ENCODE results near the gene NR2C2.
A peak's percentile ranks its signal among the peaks of the same experiment; 100 is the strongest.

NR2C2 gene

DNA sequence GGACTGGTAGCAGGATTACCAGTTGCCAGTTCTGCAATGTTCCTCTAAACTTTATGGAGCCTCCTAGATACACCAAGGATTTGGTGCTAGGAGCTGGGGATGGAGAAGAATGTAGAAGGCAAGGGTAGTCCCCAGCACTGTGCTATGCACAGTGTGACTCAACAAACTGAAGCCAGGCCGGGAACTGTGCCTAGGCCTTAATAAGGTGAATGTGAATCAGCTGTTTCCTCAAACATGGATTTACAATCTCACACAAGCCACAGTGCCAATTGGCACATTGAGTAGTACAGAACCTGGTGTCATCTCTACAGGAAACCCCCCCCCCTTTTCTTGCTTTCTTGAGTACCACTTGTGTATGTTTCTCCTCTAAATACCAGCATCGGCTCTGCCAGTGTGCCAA lies 85.3 kb downstream of the NR2C2 start:
- no peak for DNase-seq

- DNase-seq: no peak
Observed at GRCh38 chr3:15033103-15033502, 85.7 kb downstream of the NR2C2 start.

- no peak for DNase-seq
Observed at GRCh38 chr3:15038306-15038705, 90.9 kb downstream of the NR2C2 start.

DNA sequence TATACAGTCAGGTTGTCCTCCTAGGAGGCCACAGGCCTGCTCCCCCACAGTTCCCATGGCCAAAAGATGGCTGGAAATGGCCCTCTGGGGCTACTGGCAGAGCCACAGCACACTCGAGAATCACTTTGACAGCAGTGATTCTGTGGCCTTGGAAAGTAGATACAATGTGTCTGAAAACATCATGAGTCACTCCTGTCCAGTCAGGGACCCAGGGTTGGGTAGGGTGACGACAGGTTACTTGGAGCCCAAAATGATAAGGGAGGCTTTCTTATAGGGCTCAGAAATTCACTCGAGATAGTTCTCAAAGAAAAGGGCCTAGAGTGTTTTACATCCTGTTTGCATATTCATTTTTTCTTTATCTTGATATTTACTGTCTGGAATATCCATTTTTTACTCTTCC lies 93.5 kb downstream of the NR2C2 start:
- DNase-seq: no peak

DNA sequence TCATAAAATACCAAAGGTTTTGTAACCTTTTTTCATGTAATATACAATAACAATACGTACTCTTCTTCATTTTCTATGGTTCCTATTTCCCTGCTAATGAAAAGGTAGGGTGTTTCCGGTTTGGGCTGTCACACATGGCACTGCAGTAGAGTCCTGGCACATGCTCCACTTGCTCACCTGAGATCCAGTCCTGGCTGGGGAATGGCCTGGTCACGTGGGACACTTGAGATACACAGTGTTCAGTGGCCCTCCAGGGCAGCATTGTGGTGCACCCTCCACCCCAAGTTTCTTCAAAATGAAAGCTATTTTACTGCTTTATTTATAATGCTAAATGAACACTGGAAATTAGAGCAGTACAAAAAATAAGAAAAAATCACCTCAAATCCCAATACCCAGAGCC lies 94.6 kb downstream of the NR2C2 start:
- DNase-seq: no peak

GRCh38 chr3:15042936-15043335 lies 95.6 kb downstream of the NR2C2 start:
- no peak for DNase-seq

GRCh38 chr3:15043408-15044171 lies 96.2 kb downstream of the NR2C2 start:
- DNase-seq: no peak

DNA sequence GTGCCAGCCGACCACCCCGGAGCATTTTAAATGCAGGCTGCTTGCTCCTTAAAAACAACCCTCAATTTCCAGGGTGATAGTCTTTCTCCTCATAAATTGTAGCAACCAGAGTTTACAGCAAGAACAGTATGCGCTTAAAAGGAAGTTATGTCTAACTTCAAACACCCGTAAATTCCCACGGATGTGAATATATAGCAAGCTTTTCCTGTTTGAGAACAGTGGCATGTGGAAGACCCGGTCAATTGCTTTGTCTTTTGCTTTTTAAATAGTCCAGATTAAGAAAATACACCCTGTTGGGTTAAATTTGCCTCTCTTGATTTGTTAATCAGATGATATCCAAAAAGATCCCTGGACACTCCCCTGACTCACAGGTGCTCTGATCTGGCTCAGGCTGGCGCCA lies 96.9 kb downstream of the NR2C2 start:
- DNase-seq: no peak

DNA sequence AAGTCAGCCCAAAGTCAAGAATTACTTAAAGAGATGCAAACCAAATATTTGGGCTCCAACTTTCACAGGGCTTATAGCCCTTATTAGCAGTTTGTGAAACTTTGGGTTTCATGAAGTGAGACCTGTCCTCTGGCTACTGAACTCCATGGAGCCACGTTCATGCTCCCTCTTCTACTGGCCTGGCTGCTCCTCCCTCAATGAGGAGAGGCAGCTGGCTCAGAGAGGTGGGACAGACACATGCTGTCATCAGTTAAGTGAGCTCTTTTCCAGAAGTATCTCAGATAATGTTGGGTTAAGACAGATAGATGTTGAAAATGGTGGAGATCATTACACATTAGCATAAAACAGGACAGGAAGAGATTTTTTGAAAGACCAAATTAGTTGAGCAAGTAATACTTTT lies 98.3 kb downstream of the NR2C2 start:
- DNase-seq: no peak

GRCh38 chr3:15049584-15049983 lies 102.2 kb downstream of the NR2C2 start:
- no peak for DNase-seq

GRCh38 chr3:15050405-15051092 lies 103.2 kb downstream of the NR2C2 start:
- no peak for DNase-seq

GRCh38 chr3:15051531-15051930 lies 104.1 kb downstream of the NR2C2 start:
- DNase-seq: peak in 1 of 2 experiments; percentile 7

DNA sequence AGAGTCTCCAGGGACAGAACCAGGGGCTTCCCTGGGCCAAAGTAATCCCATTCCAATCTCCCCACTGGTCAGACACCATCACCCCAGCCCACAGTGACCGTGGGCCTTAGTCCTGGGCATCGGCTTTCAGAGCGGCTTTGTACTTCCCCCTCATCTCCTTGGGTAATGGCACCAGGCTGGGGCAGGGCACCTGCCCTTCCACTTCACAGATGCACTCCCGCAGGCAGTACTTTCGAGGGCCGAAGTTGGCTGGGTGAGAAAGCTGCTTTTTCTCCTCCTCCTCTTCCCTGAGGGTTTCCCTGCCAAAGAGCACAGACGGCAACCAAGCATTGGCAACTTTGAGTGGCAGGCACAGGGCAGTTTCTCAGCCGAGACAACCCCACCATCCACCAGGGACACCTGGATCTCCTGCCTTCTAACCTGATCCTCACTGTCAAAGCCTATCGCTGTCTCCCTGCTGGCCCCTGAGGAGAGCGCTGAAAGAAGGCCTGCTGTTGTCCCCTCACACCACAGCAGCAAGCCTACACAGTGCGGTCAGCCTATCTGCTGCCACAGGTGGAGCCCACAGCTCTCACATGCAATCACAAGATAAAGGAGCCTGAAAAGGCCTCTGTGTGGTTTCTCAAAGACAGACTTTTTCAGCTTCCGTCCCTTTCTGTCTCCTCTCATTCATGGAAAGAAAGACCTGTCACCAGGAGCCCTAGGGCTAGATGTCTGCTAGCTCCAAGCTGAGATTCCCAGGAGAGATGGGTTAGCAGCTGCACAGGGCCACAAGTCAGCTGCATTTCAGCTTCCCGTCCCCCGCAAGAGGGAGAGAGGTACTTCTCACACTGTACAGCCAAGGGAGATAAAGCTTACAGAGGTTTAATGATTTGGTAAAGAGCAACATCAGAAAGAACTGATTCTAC lies 105.2 kb downstream of the NR2C2 start:
- DNase-seq: no peak

DNA sequence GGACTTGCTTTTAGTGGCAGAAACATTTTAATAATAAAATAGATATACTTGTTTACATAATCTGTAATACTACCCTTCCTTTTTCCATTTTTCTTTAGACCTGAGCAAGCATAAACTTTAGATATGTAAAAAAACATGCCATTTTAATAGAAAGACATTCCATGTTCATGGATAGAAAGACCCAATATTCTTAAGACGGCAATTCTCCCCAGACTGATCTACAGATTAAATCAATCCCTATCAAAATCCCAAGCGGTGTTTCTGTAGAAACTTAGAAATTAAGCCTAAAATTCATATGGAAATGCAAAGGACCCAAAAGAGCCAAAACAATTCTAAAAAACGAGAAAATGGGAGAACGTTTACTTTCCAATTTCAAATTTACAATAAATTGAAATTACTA lies 106.2 kb downstream of the NR2C2 start:
- no peak for DNase-seq

DNA sequence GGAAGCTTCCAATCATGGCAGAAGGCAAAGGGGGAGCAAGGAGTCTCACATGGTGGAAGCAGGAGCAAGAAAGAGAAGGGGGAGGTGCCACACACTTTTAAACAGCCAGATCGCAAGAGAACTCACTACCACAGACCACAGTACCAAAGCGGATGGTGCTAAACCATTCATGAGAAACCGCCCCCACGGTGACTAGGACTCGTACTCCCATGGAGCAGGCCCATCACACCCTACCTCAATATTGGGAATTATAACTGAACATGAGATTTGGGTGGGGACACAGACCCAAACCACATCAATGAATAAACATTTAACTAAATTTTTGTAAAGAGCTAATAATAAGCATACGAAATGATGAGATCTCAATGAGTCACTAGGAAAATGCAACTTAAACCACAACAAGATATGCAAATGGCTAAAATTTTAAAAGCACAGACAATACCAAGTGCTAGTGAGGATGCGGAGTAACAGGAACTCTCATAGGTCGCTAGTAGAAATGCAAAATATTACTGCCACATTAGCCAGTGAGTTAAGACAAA lies 107.7 kb downstream of the NR2C2 start:
- no peak for DNase-seq

DNA sequence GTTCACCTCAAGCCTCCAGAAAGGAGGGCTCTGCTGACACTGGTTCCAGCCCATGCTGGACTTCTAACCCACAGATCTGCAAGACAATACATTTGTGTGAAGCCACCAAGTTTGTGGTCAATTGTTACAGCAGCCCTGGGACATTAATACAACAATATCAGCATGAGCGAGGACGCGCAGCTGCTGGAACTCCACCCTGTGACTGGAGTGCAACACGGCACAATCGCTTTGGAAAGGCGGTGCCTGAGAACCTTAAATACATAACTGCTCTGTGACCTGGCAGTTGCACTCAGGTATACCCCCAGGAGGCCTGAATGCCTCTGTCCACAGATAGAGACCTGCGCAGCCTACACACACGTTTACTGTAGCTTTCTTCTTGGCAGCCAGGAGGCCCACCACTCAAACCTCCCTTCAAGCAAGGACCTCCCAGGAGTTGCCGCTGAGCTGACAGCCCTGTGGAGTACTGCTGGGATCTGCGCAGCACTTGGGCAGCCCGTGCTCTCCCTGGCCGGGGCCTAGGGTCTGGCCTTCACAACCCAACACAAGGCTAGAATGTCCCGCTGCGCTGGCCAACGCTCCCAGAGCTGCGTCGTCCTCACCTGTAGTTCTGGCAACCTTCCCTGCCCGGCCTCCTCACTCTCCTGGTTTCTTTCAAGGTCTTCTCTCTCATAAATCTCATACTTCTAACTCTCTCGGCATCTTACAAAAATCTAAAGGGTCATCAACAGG lies 109.5 kb downstream of the NR2C2 start:
- DNase-seq: no peak

GRCh38 chr3:15060029-15060428 lies 112.6 kb downstream of the NR2C2 start:
- DNase-seq: no peak

- no peak for DNase-seq
Observed at GRCh38 chr3:15063238-15063637, 115.9 kb downstream of the NR2C2 start.

GRCh38 chr3:15063656-15064286 lies 116.4 kb downstream of the NR2C2 start:
- DNase-seq: no peak

GRCh38 chr3:15064299-15064834 lies 117.0 kb downstream of the NR2C2 start:
- no peak for DNase-seq

DNA sequence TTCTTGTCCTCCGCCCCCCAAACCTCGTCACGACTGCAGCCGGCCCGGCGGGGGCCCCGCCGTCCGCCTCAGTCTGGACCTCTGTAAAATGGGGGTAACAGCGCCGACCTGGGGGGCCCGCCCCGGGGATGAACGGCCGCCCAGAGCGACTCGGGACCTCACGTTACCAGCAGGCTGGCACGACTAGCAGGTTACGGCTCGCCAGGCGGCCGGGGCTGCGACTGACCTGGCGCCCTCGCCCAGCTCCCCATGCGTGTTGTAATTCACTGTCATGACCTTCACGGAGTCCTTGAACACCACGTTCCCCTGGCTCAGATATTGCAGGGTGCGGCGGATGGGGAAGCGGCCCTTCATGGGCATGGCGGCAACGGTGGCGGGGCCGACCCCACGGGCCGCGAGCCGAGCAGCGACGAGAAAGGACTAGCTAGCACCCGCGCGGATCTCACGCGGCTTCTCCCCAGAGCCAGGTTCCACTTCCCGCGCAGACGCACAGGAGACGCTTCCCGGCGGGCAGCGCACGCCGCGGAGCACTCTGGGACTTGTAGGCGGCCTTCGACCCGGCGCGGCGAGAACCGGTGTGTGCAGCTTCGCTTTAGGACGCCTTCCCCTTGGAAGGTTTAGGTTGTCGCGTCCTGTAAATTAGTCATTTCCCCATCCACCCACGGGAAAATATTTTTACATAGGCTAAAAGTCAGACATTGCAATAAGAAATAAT lies 117.6 kb downstream of the NR2C2 start, which contains the start of gene MRPS25:
TSS of gene MRPS25 (minus strand) at position 481 of the 715 bp plus-strand sequence. CDS start at position 360, 121 bp downstream.
- DNase-seq: peak; percentile 44 to 85
